HG03196 (cell line): Measurements from ENCODE around the gene GSTA4.
"Not testable (repeated sequence)": the region's sequence is repeated elsewhere in the genome, so short reads cannot be mapped to it uniquely, and the experiment has no call there.

Experiments used
- ATAC-seq: cut with Tn5 transposase; IDR thresholded peaks from one replicate; pipeline ENCODE4 v1.9.1; 2021; ENCODE audit not compliant: unreplicated experiment

GSTA4 gene

DNA sequence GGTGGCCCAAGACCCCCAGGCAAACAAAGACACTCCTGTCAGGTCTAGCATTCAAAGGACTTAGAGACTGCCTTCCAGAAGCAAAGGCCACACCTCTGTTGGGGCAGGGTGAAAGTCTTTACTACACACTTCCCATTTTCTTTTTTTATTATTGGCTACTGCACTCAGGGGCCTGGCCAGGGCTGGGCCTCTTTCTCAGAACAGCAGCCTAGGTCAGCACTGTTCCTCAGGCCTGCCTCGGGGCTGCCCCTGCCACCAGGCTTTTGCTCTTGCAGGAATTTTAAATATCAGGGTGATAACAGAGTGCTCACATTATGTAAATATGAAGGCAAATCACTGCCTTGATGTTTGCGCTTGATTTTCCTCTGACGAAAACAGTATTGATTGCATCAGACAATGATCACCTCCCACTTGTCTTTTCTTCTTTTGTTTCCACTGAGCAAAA, 18.5 kb downstream of the GSTA4 start:
- peak; percentile 78 for ATAC-seq

DNA sequence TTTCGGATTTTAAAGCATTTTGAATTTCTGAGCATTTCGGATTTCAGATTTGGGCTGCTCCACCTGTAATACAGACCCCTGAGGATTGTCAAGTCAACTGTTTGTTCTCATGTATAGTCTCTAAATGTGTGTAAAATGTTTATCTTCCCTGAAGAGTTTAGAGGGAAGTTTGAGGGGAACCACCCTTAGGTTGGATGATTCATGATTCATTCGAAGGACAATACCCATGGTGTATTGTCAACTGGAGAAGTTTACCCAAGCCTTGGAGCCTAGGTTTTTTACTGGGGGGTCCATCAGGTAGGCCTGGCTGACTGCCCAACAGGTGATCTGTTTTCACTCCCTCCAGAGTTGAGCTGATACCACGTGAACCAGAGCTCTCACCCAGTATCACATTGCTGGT, 18.9 kb downstream of the GSTA4 start:
- peak; percentile 21 for ATAC-seq

DNA sequence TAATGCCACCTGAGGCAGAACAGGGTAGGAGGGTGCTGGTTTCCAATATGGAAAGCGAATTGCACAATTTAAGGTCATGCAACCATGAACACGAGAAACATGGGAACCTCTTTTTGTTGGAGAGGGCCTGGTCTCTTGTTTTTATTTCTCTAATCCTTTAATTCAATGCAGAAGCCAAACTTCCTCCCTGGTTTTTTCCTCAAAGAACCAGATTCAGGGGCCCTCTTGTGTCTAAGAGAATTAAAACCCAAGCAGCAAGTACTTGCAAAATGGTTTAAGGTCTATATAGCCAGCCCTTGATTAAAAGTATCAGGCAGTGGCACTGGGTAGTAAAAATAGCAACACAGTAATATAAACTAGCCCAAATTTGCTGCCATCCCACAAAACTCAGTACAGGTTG, 19.5 kb downstream of the GSTA4 start:
- ATAC-seq = no peak

DNA sequence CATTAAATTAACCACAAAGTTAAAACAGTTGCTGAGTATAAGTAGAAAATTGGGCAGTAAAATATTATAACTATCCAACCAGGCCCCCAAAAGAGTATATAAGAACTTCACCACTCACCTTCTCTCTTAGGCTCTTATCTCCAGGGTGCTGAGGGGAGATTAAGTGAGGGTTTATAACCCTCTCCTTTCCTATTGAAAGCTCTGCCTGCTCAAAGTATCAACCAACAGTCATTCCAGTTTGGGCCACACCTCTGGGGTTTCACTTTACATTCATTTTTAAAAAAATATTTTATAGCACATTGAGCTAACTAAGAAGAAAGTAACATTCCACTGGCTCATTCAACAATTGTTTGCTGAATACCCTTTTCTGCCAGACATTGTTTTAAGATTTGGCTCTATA, 22.1 kb downstream of the GSTA4 start:
- ATAC-seq = no peak

DNA sequence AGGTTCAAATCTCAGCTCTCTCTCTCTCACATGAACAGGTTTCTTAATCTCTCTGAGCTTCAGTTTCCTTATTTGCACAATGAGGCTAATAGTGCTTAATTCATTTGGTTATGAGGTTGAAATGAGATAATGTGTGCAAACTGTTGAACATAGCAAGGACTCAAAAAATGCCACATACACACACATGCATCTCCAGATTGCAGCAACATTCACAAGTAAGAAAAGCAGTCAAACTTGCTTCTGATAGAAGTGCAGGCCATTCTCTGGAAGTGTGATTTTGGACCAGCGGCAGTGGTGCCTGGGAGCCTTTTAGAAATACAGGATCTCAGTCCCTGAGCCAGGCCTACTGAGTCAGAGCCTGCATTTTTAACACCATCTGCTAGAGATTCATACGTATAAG, 25.7 kb downstream of the GSTA4 start:
- no peak for ATAC-seq

DNA sequence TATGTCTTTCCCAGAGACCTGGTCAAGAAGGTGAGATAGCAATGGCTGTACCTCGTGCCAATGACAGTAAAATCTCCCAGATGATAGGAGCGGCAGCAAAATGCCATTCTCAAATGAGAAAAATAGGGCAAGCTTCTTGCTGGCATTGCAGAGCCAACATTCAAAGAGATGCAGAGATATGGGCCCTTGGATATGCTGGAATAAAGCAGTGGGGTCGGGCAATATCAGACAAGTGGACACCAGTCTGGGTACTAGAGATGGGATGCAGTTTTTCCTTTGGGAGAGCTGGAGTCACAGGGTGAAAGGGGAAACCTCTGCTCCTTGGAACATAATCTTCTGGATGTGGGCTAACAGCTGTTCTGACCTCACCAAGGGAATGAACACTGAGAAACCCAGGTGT, 29.0 kb downstream of the GSTA4 start:
- ATAC-seq = no peak

DNA sequence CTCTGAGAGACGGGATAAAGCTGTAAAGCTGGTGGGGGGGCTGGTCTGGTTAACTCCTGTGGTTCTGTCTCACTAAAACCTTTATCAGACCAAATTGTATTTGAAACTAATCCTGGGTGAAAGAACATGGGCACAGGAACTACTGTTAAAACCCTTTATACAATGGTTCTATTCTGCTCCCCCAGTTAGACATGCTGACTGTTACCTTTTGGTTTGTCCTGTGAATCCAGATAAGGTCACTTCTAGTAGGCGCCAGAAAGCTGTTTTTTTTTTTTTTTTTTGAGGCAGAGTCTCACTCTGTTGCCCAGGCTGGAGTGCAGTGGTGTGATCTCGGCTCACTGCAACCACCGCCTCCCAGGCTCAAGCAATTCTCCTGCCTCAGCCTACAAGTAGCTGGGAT, 29.7 kb downstream of the GSTA4 start:
- no peak for ATAC-seq

DNA sequence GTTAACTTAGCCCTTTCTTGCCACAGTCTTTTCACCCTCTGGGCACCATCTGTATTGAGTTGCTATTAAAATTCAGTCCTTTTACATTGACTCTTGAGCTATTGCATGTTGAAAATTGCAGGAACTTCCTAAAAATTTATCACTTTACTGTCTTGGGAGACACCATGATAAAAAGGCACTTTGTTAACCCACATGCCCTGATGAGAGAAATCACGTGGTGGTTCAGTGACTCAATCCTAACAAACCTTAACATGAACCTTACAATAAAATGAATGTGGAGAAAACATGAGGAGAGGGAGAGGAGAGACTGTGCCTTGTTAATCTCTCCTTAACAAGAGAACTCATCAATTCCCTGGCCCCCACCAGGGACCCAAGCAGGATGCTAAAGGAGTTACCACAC, 30.8 kb downstream of the GSTA4 start:
- ATAC-seq = no peak

DNA sequence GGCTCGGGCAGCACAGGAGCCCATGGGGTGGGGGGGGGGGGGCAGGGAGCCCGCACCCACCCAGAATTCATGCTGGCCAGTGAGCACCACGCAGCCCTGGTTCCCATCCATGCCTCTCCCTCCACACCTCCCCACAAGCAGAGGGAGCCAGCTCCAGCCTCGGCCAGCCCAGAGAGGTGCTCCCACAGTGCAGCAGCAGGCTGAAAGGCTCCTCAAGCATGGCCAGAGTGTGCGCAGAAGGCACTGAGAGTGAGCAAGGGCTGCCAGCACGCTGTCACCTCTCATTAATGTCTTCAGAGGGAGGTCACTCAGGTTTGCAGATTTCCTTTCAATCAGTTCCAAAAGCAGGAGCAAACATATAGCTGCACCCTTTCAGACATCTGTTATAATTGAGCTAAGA, 32.4 kb downstream of the GSTA4 start:
- no peak for ATAC-seq

DNA sequence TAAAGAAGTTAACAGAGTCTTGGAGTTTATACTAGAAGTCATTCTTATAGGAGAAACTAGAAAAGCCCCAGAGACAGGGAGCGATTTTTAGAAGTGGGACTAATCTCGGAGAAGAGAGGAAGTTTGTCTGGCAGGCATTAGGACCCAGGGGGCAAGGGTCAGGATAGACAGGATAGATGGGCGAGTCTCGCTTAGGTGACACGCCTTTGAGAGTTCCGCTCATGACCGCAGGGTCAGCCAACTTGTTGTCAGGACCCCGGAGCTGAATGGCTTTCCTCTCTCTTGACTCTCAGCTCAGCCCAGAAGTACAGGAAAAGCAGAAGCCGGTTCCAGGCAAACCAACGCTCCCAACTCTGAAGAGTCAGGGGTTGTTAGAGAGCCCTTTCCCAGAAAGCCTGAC, 34.1 kb downstream of the GSTA4 start:
- not testable (repeated sequence) for ATAC-seq

DNA sequence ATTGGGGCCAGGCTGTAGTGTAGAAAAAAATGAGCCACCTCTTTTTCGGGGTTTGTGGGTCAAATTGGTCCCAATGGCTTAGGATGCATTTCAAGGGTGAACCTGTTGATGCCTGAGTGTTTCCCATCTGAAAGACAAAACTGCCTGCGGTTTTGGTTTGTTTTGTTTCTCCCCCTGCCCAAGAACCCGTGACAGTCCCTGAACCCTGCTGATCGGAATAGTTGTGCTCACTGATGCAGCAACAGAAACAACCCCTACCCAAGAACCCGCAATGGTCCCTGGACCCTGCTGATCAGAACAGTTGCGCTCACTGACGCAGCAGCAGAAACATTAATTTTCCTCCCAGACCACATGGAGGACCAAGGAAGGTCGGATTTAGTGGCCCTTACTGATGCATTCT, 34.9 kb downstream of the GSTA4 start:
- not testable (repeated sequence) for ATAC-seq

DNA sequence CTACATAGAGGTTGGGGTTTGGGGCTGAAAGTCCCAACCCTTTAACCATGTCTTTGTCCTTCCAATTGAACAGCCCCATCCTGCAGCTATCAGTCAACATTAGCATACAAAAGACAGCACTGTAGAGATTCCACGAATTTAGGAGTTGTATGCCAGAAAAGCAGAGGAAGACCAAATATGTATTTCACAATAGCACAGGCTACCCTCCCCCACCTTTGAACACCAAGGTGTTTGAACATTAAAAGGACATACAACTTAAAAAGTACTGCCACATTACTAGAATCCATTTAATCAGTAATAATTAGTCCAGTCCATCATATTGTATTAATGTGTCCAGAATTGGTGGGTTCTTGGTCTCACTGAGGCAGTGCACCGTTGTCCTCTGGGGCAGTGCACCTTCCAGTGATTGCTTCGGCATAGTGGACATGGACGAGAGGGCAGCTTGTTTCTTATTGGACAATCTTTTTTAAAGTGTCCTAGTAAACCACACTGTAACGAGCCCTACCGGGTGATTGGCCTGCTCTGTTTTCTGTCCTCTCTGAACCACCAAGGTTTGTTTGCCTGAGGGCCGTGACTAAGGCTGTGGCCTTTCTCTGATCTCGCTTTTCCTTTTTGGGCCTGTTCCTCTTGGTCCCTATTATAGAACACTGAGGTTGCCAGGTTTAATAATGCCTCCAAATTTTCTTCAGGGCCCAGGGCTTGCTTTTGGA, 36.4 kb downstream of the GSTA4 start:
- ATAC-seq = no peak

DNA sequence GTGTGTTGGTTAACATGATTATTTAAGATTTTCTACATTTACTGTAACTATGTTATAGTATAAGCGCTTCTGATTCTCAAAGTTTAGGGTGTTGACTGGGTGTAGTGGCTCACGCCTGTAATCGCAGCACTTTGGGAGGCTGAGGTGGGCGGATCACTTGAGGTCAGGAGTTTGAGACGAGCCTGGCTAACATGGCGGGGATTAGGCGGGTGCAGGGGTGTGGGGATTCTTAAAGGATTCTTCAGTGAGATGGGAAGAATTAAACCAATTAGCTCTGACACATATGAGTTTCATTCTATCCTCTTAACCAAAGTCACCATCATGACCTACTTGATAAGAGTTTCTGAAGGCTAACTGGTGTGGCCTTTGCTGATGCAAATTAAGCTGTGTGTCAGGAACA, 39.2 kb downstream of the GSTA4 start:
- ATAC-seq = no peak

DNA sequence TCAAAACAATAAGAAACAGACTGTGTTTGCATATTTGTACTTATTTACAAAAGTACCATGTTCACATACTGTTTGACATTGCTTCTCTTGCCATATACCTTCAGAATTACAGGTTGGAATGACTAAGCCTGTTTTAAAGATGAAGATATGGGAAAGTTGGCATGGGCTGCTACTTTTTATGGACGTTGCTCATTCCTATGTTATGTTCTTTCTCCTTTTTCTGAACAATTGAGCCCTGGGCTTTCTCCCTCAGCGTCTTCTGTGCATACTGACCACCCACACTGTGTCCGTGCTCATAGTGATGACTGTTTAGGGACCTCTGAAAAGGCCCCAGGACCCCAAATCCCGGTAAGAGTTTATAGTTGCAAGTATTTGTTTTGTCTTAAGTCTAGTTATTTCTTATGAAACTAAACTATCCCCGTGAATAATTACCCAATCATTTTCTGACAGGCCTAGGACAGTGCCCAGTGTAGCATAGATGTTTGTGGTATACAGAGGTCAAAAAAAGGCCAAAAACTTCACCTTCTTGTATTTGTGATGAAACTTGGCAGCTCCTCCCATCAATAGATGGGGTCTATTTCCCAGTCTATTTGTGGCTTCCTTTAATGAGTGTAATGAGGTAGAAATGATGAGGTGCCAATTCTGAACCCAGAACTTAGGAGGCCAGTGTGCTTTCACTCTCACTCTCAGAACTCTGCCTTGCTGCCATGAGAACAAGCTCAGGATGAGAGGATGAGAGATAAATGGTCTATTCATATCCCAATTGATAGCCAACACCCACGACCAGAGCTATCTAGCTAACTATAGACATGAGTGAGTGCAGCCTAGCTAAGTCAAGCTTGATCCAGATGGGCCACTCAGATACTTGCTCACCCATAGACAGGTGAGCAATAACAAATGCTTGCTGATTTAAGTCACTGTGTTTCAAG, 40.9 kb downstream of the GSTA4 start:
- no peak for ATAC-seq

DNA sequence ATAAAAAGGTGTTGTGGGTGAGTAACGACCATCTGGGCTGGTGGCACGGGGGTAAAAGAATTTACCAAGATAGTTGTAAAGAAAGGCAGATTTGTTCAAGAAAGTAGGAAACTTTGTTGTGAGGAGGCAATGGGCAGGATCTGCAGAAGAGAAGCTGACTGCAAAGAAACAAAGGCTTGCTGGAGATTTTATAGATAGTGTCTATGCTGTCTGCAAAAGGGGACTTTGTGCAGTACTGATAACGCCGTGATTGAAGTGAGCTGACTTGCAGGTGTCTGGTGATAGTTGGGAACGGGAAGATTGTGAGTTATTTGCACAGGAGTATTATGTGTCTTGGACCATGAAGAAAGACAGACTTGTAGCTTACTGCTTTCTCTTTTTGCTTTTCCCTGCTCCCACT, 48.8 kb downstream of the GSTA4 start:
- no peak for ATAC-seq

DNA sequence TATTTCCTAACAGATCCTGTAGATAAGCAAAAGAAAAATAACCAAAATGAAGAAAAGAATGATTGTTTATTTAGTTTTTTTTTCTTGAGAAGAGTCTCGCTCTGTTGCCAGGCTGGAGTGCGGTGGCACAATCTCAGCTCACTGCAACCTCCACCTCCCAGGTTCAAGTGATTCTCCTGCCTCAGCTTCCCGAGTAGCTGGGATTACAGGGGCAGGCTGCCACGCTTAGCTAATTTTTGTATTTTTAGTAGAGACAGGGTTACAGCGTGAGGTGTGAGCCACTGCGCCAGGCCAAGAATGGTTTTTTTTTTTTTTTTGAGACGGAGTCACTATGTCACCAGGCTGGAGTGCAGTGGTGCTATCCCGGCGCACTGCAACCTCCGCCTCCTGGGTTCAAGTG, 52.3 kb downstream of the GSTA4 start:
- ATAC-seq = not testable (repeated sequence)

DNA sequence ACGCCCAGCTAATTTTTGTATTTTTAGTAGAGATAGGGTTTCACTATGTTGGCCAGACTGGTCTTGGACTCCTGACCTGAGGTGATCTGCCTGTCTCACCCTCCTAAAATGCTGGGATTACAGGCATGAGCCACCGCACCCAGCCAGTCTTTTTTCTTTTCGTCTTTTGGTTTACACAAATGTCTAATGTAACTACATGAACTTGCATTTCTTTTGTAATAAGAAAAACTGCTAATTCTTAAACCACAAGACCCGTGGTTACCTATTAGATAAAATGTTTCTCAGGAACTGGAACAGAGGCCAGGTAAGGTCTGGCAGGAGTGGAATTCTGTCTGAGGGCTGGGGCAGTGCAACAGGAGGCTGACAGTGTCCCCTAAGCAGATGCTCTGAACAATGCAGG, 52.9 kb downstream of the GSTA4 start:
- no peak for ATAC-seq

DNA sequence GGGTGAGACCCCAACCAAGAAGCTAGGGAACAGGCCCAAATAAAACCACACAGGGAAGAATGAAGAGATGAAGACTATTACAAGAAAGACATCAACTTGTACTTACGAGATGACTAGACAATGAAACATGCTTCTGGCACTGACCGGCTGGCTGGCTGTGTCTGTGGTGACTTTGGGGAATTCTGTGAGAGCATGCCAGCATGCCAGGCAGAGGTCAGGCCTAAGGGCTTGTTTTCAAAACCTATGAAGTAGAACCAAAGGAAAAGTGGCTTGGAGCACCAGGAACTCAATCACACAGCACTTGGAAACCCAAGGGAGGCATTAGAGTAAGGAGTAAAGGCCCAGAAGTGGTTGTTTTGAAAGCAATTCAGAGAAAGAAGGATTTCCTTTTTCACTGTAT, 57.2 kb downstream of the GSTA4 start:
- no peak for ATAC-seq

DNA sequence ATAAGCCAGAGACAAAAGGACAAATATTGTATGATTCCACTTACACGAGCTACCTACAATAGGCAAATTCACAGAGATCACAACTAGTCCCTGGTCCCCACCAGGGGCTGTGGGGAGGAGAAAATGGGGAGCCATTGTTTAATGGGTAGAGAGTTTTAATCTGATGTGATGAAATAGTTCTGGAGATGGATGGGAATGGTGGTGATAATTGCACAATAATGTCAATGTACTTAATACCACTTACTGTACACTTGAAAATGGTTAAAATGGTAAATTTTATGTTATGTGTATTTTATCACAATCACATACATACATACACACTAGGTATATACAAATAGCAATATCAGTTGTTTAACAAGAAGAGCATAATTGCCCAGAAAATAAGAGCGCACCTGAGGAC, 61.3 kb downstream of the GSTA4 start:
- ATAC-seq = no peak

DNA sequence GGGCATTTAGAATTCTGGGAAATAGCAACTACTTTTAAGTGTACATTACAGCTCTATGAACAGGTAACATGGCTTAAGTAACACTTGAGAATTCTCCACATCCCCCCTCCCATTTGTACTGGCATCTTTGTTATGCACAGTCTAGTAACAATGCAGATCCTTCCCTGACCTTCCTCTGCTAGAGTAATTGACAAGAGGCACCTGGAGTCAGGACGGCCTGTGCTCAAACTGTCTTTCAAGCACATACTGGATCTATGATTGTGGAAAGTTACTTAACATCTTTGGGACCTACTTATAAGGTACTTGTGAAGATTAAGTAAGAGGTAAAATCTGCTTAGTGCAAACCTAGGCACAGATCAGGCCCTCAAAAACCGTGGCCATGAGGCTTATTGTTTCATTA, 63.7 kb downstream of the GSTA4 start:
- ATAC-seq = no peak

DNA sequence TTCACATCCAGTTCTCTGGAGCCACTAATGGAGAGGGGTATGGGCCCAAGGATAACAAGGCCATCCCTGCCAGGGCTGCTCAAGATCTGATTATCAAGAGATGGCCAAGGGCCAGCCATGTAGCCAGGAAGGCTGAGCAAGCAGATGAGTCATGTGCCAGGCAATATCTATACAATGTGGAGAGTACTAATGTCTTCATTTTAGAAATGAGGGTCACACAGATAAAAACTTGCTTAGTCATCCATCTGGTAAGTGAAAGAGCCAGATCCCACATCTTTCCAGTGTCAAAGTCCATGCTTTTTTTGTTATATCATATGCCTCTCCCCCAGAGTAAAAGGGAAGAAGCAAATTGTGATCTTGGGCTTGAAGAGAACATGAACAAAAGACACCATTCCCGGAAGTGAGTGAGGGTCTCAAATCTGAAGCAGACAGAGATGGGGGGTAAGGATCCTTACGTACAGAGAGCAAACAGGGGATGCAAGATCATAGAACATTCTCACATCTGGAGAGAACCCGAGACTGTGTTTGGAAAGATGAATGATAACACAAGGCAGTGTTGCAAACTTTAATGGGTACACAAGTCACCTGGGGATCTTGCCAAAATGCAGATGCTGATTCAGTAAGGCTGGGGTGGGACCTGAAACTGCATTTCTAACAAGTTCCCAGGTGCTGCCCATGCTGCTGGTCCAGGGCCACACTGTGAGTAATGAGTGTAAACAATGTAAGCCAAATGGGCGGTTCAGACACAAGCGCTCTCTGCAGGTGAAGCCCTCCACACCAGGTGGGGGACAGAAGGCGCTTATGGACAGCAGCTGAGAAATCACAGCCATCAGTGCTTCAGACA, 65.5 kb downstream of the GSTA4 start:
- ATAC-seq = no peak
